SK-N-SH (cell line): ENCODE measurements around the gene KRTAP3-1.

Source experiments
- CTCF ChIP-seq: fragments of 200-600 bp; sonication (generic); IDR thresholded peaks from 2 replicates; pipeline ENCODE4 v1.6.1; 2017; ENCODE audit warnings: antibody characterized with exemption, mild to moderate bottlenecking, moderate library complexity
- EP300 ChIP-seq, 2 experiments: IDR thresholded peaks; 2 replicates each; pipeline versions ENCODE4 v1.4.0 to v1.6.1; 2012; ENCODE audit warnings: borderline replicate concordance in 1 of 2, low read depth in 1 of 2, low read length in 1 of 2
- RCOR1 ChIP-seq: fragments of 150-350 bp; IDR thresholded peaks from 2 replicates; pipeline ENCODE4 v1.6.1; 2017; ENCODE audit warnings: antibody characterized with exemption, low read length
- RXRA ChIP-seq: IDR thresholded peaks from 2 replicates; pipeline ENCODE4 v1.4.0; 2012; ENCODE audit warnings: low read depth, mild to moderate bottlenecking, borderline replicate concordance
- ZBTB33 ChIP-seq: IDR thresholded peaks from 2 replicates; pipeline ENCODE4 v1.4.0; 2012; ENCODE audit warnings: low read depth, borderline replicate concordance

- TF ChIP-seq CTCF (no peak), EP300 (IDR thresholded peaks at IDR 0.05; ENCODE audit: borderline replicate concordance in 1 of 2, low read depth in 1 of 2, low read length in 1 of 2) (no peak), RXRA (no peak), ZBTB33 (no peak), RCOR1 (no peak)
These were observed 30.3 kb downstream of the KRTAP3-1 start for GRCh38 chr17:40978575-40979151.
